ENCODE measurements around the gene PRB3.

Gene PRB3

GRCh38 chr12:11264501-11264900 is 5.0 kb downstream of the PRB3 start:
- no peak overlapping the region for H2BK12ac ChIP-seq (ENCODE audit: low read length)
- no peaks in the 10 kb centered on the region for H3K79me1 ChIP-seq (ENCODE audit: low read length)
- H2BK5ac ChIP-seq (ENCODE audit: low read depth, low read length, poor library complexity) = no peak overlapping the region
- H3K18ac ChIP-seq (ENCODE audit: low read length) = no peak overlapping the region
- DNase-seq = peak; percentile 60 to 83
- H3K27ac ChIP-seq (ENCODE audit: low read depth, low read length) = no peak overlapping the region
- no peaks in the 10 kb centered on the region for H3K79me2 ChIP-seq (ENCODE audit: control insufficient read depth, insufficient read depth, low read length, poor library complexity)
- no peak overlapping the region for H3K23ac ChIP-seq (ENCODE audit: low read length)
- no peak overlapping the region for H4K12ac ChIP-seq (ENCODE audit: low read depth, low read length)
- H2AFZ ChIP-seq (ENCODE audit: insufficient read depth, low read length, poor library complexity) = no peak overlapping the region
- H3K4me1 ChIP-seq (ENCODE audit: control insufficient read depth in 1 of 2, insufficient read depth in 2 of 2, low read length in 2 of 2) = no peaks in the 10 kb centered on the region
- no peak overlapping the region for H3K9ac ChIP-seq (ENCODE audit: low read length)
- H4K91ac ChIP-seq (ENCODE audit: low read depth, low read length) = no peak overlapping the region
- H4K8ac ChIP-seq (ENCODE audit: low read depth, low read length) = no peak overlapping the region
- no peak overlapping the region for H3K4me2 ChIP-seq (ENCODE audit: low read length)
- H3K27me3 ChIP-seq (ENCODE audit: insufficient read depth, low read length) = no peaks in the 10 kb centered on the region
- H3K36me3 ChIP-seq (ENCODE audit: control insufficient read depth in 1 of 2, insufficient read depth in 2 of 2, low read length in 2 of 2) = no peaks in the 10 kb centered on the region
- no peak overlapping the region for H3K4ac ChIP-seq (ENCODE audit: low read depth, low read length)
- no peak overlapping the region for H2BK120ac ChIP-seq (ENCODE audit: insufficient read depth, low read length, poor library complexity)
- H2AK5ac ChIP-seq (ENCODE audit: low read length) = no peak overlapping the region
- H3K14ac ChIP-seq (ENCODE audit: low read length) = no peak overlapping the region
- H3K9me3 ChIP-seq (ENCODE audit: insufficient read depth, low read depth, low read length) = no peaks in the 10 kb centered on the region
- WGBS (ENCODE audit: extremely low coverage, insufficient coverage, insufficient read length) = no CpG with 5 or more reads among the region's 1 CpG
- H3K4me3 ChIP-seq (ENCODE audit: low read depth, low read length) = no peak overlapping the region

GRCh38 chr12:11246489-11246888 is 23.0 kb downstream of the PRB3 start:
- Histone ChIP-seq H3K18ac (ENCODE audit: low read length) (no peak overlapping the region), H3K4me2 (ENCODE audit: low read length) (no peak overlapping the region), H3K79me2 (ENCODE audit: control insufficient read depth, insufficient read depth, low read length, poor library complexity) (no peaks in the 10 kb centered on the region), H3K79me1 (ENCODE audit: low read length) (no peaks in the 10 kb centered on the region), H3K36me3 (ENCODE audit: control insufficient read depth in 1 of 2, insufficient read depth in 2 of 2, low read length in 2 of 2) (no peaks in the 10 kb centered on the region), H3K4me3 (ENCODE audit: low read depth, low read length) (no peak overlapping the region), H3K23ac (ENCODE audit: low read length) (no peak overlapping the region), H3K4me1 (ENCODE audit: control insufficient read depth in 1 of 2, insufficient read depth in 2 of 2, low read length in 2 of 2) (no peaks in the 10 kb centered on the region), H2AK5ac (ENCODE audit: low read length) (no peak overlapping the region), H4K12ac (ENCODE audit: low read depth, low read length) (no peak overlapping the region), H3K14ac (ENCODE audit: low read length) (no peak overlapping the region), H2BK5ac (ENCODE audit: low read depth, low read length, poor library complexity) (no peak overlapping the region), H3K27ac (ENCODE audit: low read depth, low read length) (no peak overlapping the region), H2AFZ (ENCODE audit: insufficient read depth, low read length, poor library complexity) (no peak overlapping the region), H2BK120ac (ENCODE audit: insufficient read depth, low read length, poor library complexity) (no peak overlapping the region), H4K8ac (ENCODE audit: low read depth, low read length) (no peak overlapping the region), H3K27me3 (ENCODE audit: insufficient read depth, low read length) (no peaks in the 10 kb centered on the region), H3K4ac (ENCODE audit: low read depth, low read length) (no peak overlapping the region), H4K91ac (ENCODE audit: low read depth, low read length) (no peak overlapping the region), H2BK12ac (ENCODE audit: low read length) (no peak overlapping the region), H3K9ac (ENCODE audit: low read length) (no peak overlapping the region), H3K9me3 (ENCODE audit: insufficient read depth, low read depth, low read length) (no peaks in the 10 kb centered on the region)
- WGBS (ENCODE audit: extremely low coverage, insufficient coverage, insufficient read length) = no CpG with 5 or more reads among the region's 1 CpG
- DNase-seq = no peak

- Histone ChIP-seq H3K36me3 (ENCODE audit: control insufficient read depth in 1 of 2, insufficient read depth in 2 of 2, low read length in 2 of 2) (no peaks in the 10 kb centered on the region), H4K12ac (ENCODE audit: low read depth, low read length) (no peak overlapping the region), H3K27me3 (ENCODE audit: insufficient read depth, low read length) (no peaks in the 10 kb centered on the region), H3K4me3 (ENCODE audit: low read depth, low read length) (no peak overlapping the region), H4K91ac (ENCODE audit: low read depth, low read length) (no peak overlapping the region), H3K9me3 (ENCODE audit: insufficient read depth, low read depth, low read length) (no peaks in the 10 kb centered on the region), H3K9ac (ENCODE audit: low read length) (no peak overlapping the region), H2BK120ac (ENCODE audit: insufficient read depth, low read length, poor library complexity) (no peak overlapping the region), H2AK5ac (ENCODE audit: low read length) (no peak overlapping the region), H4K8ac (ENCODE audit: low read depth, low read length) (no peak overlapping the region), H3K14ac (ENCODE audit: low read length) (no peak overlapping the region), H2AFZ (ENCODE audit: insufficient read depth, low read length, poor library complexity) (no peak overlapping the region), H3K4me2 (ENCODE audit: low read length) (no peak overlapping the region), H2BK12ac (ENCODE audit: low read length) (no peak overlapping the region), H3K23ac (ENCODE audit: low read length) (no peak overlapping the region), H3K4ac (ENCODE audit: low read depth, low read length) (no peak overlapping the region), H2BK5ac (ENCODE audit: low read depth, low read length, poor library complexity) (no peak overlapping the region), H3K4me1 (ENCODE audit: control insufficient read depth in 1 of 2, insufficient read depth in 2 of 2, low read length in 2 of 2) (no peaks in the 10 kb centered on the region), H3K79me2 (ENCODE audit: control insufficient read depth, insufficient read depth, low read length, poor library complexity) (no peaks in the 10 kb centered on the region), H3K18ac (ENCODE audit: low read length) (no peak overlapping the region), H3K27ac (ENCODE audit: low read depth, low read length) (no peak overlapping the region), H3K79me1 (ENCODE audit: low read length) (no peaks in the 10 kb centered on the region)
- WGBS (ENCODE audit: extremely low coverage, insufficient coverage, insufficient read length) = no CpG with 5 or more reads among the region's 3 CpGs
- no peak for DNase-seq
These were observed 26.9 kb downstream of the PRB3 start for GRCh38 chr12:11242656-11243055.

- H3K4me1 ChIP-seq (ENCODE audit: control insufficient read depth in 1 of 2, insufficient read depth in 2 of 2, low read length in 2 of 2) = no peaks in the 10 kb centered on the region
- no peaks in the 10 kb centered on the region for H3K27me3 ChIP-seq (ENCODE audit: insufficient read depth, low read length)
- no peak overlapping the region for H3K9ac ChIP-seq (ENCODE audit: low read length)
- no peaks in the 10 kb centered on the region for H3K79me2 ChIP-seq (ENCODE audit: control insufficient read depth, insufficient read depth, low read length, poor library complexity)
- H3K14ac ChIP-seq (ENCODE audit: low read length) = no peak overlapping the region
- H3K4ac ChIP-seq (ENCODE audit: low read depth, low read length) = no peak overlapping the region
- no peak overlapping the region for H2BK5ac ChIP-seq (ENCODE audit: low read depth, low read length, poor library complexity)
- no CpG with 5 or more reads among the region's 3 CpGs for WGBS (ENCODE audit: extremely low coverage, insufficient coverage, insufficient read length)
- H3K23ac ChIP-seq (ENCODE audit: low read length) = no peak overlapping the region
- no peak for DNase-seq
- no peak overlapping the region for H2AFZ ChIP-seq (ENCODE audit: insufficient read depth, low read length, poor library complexity)
- no peak overlapping the region for H2BK120ac ChIP-seq (ENCODE audit: insufficient read depth, low read length, poor library complexity)
- H3K4me2 ChIP-seq (ENCODE audit: low read length) = no peak overlapping the region
- no peak overlapping the region for H3K18ac ChIP-seq (ENCODE audit: low read length)
- no peak overlapping the region for H4K8ac ChIP-seq (ENCODE audit: low read depth, low read length)
- H4K91ac ChIP-seq (ENCODE audit: low read depth, low read length) = no peak overlapping the region
- H4K12ac ChIP-seq (ENCODE audit: low read depth, low read length) = no peak overlapping the region
- no peaks in the 10 kb centered on the region for H3K79me1 ChIP-seq (ENCODE audit: low read length)
- no peaks in the 10 kb centered on the region for H3K9me3 ChIP-seq (ENCODE audit: insufficient read depth, low read depth, low read length)
- H2AK5ac ChIP-seq (ENCODE audit: low read length) = no peak overlapping the region
- H2BK12ac ChIP-seq (ENCODE audit: low read length) = no peak overlapping the region
- H3K4me3 ChIP-seq (ENCODE audit: low read depth, low read length) = no peak overlapping the region
- H3K36me3 ChIP-seq (ENCODE audit: control insufficient read depth in 1 of 2, insufficient read depth in 2 of 2, low read length in 2 of 2) = no peaks in the 10 kb centered on the region
- H3K27ac ChIP-seq (ENCODE audit: low read depth, low read length) = no peak overlapping the region
These were observed 29.1 kb downstream of the PRB3 start for GRCh38 chr12:11240348-11240930.

Measured in trophoblast cell (in vitro differentiated cells and primary cell).